H1 (cell line): Measurements from ENCODE around the gene GALK1. TPM values are rescaled to one million over a fixed set of nuclear protein-coding genes. Genes with fewer than 3 reads are reported as not detected.
A peak's percentile ranks its signal among the peaks of the same experiment; 100 is the strongest.

Experiments
- ASH2L ChIP-seq: fragments of 200-600, 300-600 bp; sonication (generic); IDR thresholded peaks from one replicate; pipeline ENCODE4 v1.7.1; 2017; ENCODE audit warnings: low read length
- BRCA1 ChIP-seq: IDR thresholded peaks from 2 replicates; pipeline ENCODE4 v1.6.1; 2012; ENCODE audit warnings: low read depth, low read length, improper control_type of control experiment
- CBX8 ChIP-seq: fragments of 300-800, 300-1000 bp; sonication (generic); IDR thresholded peaks from 2 replicates; pipeline ENCODE4 v1.7.1; 2016; ENCODE audit warnings: low read depth, low read length, borderline replicate concordance
- CTBP2 ChIP-seq: IDR thresholded peaks from 2 replicates; pipeline ENCODE4 v1.7.0; 2011; ENCODE audit warnings: borderline replicate concordance, mild to moderate bottlenecking, moderate library complexity, mixed read lengths, low read length; ENCODE audit not compliant: insufficient read depth, insufficient read length
- EP300 ChIP-seq, 2 experiments: IDR thresholded peaks; 1 replicate in 1 of 2; 2 replicates in 1 of 2; pipeline ENCODE4 v1.6.1; 2011 to 2012; ENCODE audit warnings: low read depth in 2 of 2, low read length in 2 of 2, mild to moderate bottlenecking in 2 of 2, borderline replicate concordance in 1 of 2, inconsistent platforms in 1 of 2, moderate library complexity in 1 of 2
- GABPA ChIP-seq: IDR thresholded peaks from 2 replicates; pipeline ENCODE4 v1.6.1; 2011; ENCODE audit warnings: mild to moderate bottlenecking, low read length, moderate library complexity, borderline replicate concordance; ENCODE audit not compliant: insufficient read depth
- JUN ChIP-seq: IDR thresholded peaks from 2 replicates; pipeline ENCODE4 v1.6.1; 2011; ENCODE audit warnings: low read depth, mild to moderate bottlenecking, improper control_type of control experiment, low read length
- KDM1A ChIP-seq: fragments of 200-600, 300-600 bp; sonication (generic); IDR thresholded peaks from 2 replicates; pipeline ENCODE4 v1.7.1; 2016; ENCODE audit warnings: mild to moderate bottlenecking, low read length, borderline replicate concordance
- NANOG ChIP-seq: IDR thresholded peaks from 2 replicates; pipeline ENCODE4 v1.6.1; 2011; ENCODE audit warnings: low read length, low read depth, mild to moderate bottlenecking, inconsistent platforms; ENCODE audit not compliant: insufficient read depth, poor library complexity, severe bottlenecking
- NRF1 ChIP-seq: IDR thresholded peaks from 2 replicates; pipeline ENCODE4 v1.6.1; 2011; ENCODE audit warnings: mild to moderate bottlenecking, low read depth, low read length, improper control_type of control experiment
- PHF8 ChIP-seq: fragments of 200-600 bp; sonication (generic); conservative IDR thresholded peaks from 2 replicates; pipeline ENCODE4 v1.7.1; 2012; ENCODE audit warnings: low read depth, mild to moderate bottlenecking, inconsistent platforms, low read length, moderate library complexity
- RBBP5 ChIP-seq: IDR thresholded peaks from 2 replicates; pipeline ENCODE4 v1.7.1; 2012; ENCODE audit warnings: low read depth, mild to moderate bottlenecking, inconsistent platforms, low read length, moderate library complexity, borderline replicate concordance
- RFX5 ChIP-seq: IDR thresholded peaks from 2 replicates; pipeline ENCODE4 v1.6.1; 2011; ENCODE audit warnings: low read depth, low read length, improper control_type of control experiment, borderline replicate concordance
- RNF2 ChIP-seq: fragments of 200-900, 300-1000 bp; sonication (generic); IDR thresholded peaks from 2 replicates; pipeline ENCODE4 v1.7.1; 2016; ENCODE audit warnings: borderline replicate concordance, low read depth, mild to moderate bottlenecking, antibody characterized with exemption, low read length; ENCODE audit not compliant: poor library complexity, severe bottlenecking; ENCODE audit errors: missing control alignments
- SIN3A ChIP-seq, 2 experiments: IDR thresholded peaks in 1 of 2; conservative IDR thresholded peaks in 1 of 2; 2 replicates each; pipeline ENCODE4 v1.6.1; 2011 to 2012; ENCODE audit warnings: low read length in 2 of 2, improper control_type of control experiment in 1 of 2, low read depth in 1 of 2, mild to moderate bottlenecking in 1 of 2
- SIX5 ChIP-seq: IDR thresholded peaks from 2 replicates; pipeline ENCODE4 v1.6.1; 2011; ENCODE audit warnings: mild to moderate bottlenecking, low read depth, low read length
- SP2 ChIP-seq: IDR thresholded peaks from 2 replicates; pipeline ENCODE4 v1.6.1; 2012; ENCODE audit warnings: mild to moderate bottlenecking, low read length, inconsistent platforms
- TAF7 ChIP-seq: optimal IDR thresholded peaks from 2 replicates; pipeline ENCODE3; 2011; ENCODE audit warnings: low read depth, mild to moderate bottlenecking, inconsistent platforms, low read length, moderate library complexity, borderline replicate concordance
- TCF12 ChIP-seq: IDR thresholded peaks from 2 replicates; pipeline ENCODE4 v1.6.1; 2011; ENCODE audit warnings: low read depth, mild to moderate bottlenecking, low read length
- TEAD4 ChIP-seq: IDR thresholded peaks from 2 replicates; pipeline ENCODE4 v1.6.1; 2012; ENCODE audit warnings: low read depth, low read length, inconsistent platforms, mixed read lengths
- YY1 ChIP-seq: IDR thresholded peaks from 2 replicates; pipeline ENCODE4 v1.6.1; 2011; ENCODE audit warnings: low read depth, mild to moderate bottlenecking, low read length
- ZNF274 ChIP-seq: IDR thresholded peaks from 2 replicates; pipeline ENCODE4 v1.7.0; 2012; ENCODE audit warnings: low read length, borderline replicate concordance; ENCODE audit errors: extremely low read depth
- polyA plus RNA-seq, 7 experiments: library from polyadenylated mRNA; depleted of rRNA in 3 of 7; stranded (reverse) in 5 of 7; unstranded in 2 of 7; fragments of >200 nt in 5 of 7; fragments of 200-250 nt in 2 of 7; gene quantifications; 1 replicate in 5 of 7; 2 replicates in 1 of 7; 4 replicates in 1 of 7; pipeline versions ENCODE4 v1.2.1 to v1.2.3, GENCODE V29; 2011 to 2013; ENCODE audit warnings: missing spikeins in 2 of 7, mixed read lengths in 2 of 7
- total RNA-seq: library from RNA; stranded (reverse); fragmentation: NEBNext Ultra II Directional; extraction: Animal tissue kit (Norgen Biotek cat#: 25700); gene quantifications from 2 replicates; pipeline ENCODE4 v1.2.1, GENCODE V29; 2021
- TF ChIP-seq, protein P1 (sequence below): IDR thresholded peaks from 2 replicates; pipeline ENCODE4 v1.6.1; 2011; ENCODE audit warnings: low read depth, mild to moderate bottlenecking, low read length; ENCODE audit not compliant: insufficient read depth

The GALK1 gene
- total and polyA plus RNA-seq, 2 of the 8 experiments (the other 6 are each of a cell fraction or from before 2014, with no cell fraction given), result 34.1 to 47.9 TPM

DNA sequence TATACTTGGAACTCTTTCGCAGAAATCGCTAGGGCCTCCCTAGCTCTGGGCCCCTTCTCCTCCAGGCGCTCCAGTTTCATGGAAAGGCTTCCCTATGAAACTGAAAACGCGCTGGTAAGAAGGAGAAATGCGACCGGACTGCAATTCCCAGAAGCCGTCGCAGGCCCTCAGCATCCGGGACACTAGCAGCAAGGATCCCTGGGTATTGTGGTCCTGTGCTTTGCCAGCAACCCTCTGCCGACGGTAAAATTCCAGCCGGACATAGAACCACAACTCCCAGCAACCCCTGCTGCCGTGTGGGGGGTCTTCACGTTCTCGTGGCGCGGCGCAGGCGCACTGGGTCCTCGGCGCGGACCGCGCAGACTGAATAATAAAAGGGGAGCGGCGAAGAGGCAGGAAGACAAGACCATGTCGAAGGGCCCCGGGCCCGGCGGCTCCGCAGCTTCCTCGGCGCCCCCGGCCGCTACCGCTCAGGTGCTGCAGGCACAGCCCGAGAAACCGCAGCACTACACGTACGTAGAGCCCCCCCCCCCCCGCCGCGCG is 19.6 kb upstream of the GALK1 start, which contains the start of gene UNK (continued):
- TF ChIP-seq EP300 (IDR thresholded peaks at IDR 0.05; ENCODE audit: borderline replicate concordance in 1 of 2, low read depth in 2 of 2, low read length in 2 of 2), result no peak
- no peak for TF ChIP-seq GABPA
- peak; percentile 89 for TF ChIP-seq ASH2L
- TF ChIP-seq SIX5, result peak; percentile 100
- TF ChIP-seq CBX8, result no peak
- no peak for TF ChIP-seq CTBP2
- no peak for TF ChIP-seq RFX5
- TF ChIP-seq RBBP5, result no peak
- TF ChIP-seq TEAD4, result peak; percentile 93
- TF ChIP-seq JUN, result no peak
- peak; percentile 92 for TF ChIP-seq NRF1
- no peak; a peak in 1 of 4 replicates for TF ChIP-seq SIN3A (conservative IDR thresholded peaks at IDR 0.05 in 1 of 2, IDR thresholded peaks at IDR 0.05 in 1 of 2; ENCODE audit: low read depth in 1 of 2, low read length in 2 of 2)
- no peak for TF ChIP-seq SP2
- TF ChIP-seq, protein P1, sequence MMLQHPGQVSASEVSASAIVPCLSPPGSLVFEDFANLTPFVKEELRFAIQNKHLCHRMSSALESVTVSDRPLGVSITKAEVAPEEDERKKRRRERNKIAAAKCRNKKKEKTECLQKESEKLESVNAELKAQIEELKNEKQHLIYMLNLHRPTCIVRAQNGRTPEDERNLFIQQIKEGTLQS, result 0 out of 2 replicates have a peak, but pooled peaks have one; percentile 44
- no peak for TF ChIP-seq TAF7
- TF ChIP-seq KDM1A, result no peak
- TF ChIP-seq ZNF274, result no peak
- peak; percentile 79; the same call in 1 of the 2 replicates for TF ChIP-seq TCF12
- no peak for TF ChIP-seq BRCA1
- 0 out of 2 replicates have a peak, but pooled peaks have one; percentile 30 for TF ChIP-seq YY1
- TF ChIP-seq PHF8, result peak; percentile 94; the same call in 1 of the 2 replicates
- TF ChIP-seq RNF2, result no peak
- TF ChIP-seq NANOG, result no peak
- TF ChIP-seq, all 59 proteins: peak for 15
